Ascending aorta (tissue), 2 donors: ENCODE results near the gene EPB41. TPM values are rescaled to one million over a fixed set of nuclear protein-coding genes. Genes with fewer than 3 reads are reported as not detected.

Source experiments
- DNase-seq, 2 donors: peaks; one replicate each; pipeline ENCODE4 v3.0.0-alpha.2; 2019; ENCODE audit warnings: low spot score in 2 of 2
- H3K27ac ChIP-seq, 2 donors: fragments of 200-600 bp; sonication (generic); one replicate each; pipeline ENCODE4 v1.5.1; 2016 to 2017; ENCODE audit warnings: mild to moderate bottlenecking in 1 of 2
- H3K27me3 ChIP-seq: fragments of 200-600 bp; sonication (generic); one replicate; pipeline ENCODE4 v1.5.1; 2017
- H3K36me3 ChIP-seq, 2 donors: fragments of 200-600 bp; sonication (generic); one replicate each; pipeline ENCODE4 v1.5.1; 2016
- H3K4me1 ChIP-seq, 2 donors: fragments of 200-600 bp; sonication (generic); one replicate each; pipeline ENCODE4 v1.5.1; 2016 to 2017; ENCODE audit warnings: mild to moderate bottlenecking in 1 of 2
- H3K4me3 ChIP-seq, 2 donors: fragments of 200-600 bp; sonication (generic); one replicate each; pipeline ENCODE4 v1.5.1; 2016 to 2017; ENCODE audit warnings: mild to moderate bottlenecking in 1 of 2
- H3K9me3 ChIP-seq, 2 donors: fragments of 200-600 bp; sonication (generic); one replicate each; pipeline ENCODE4 v1.5.1; 2016
- CTCF ChIP-seq, 3 experiments: fragments of 200-600 bp in 2 of 3; fragments of 450-650 bp in 1 of 3; sonication (generic) in 2 of 3; IDR thresholded peaks; one replicate each; pipeline ENCODE4 v1.5.1; 2016 to 2019; ENCODE audit warnings: antibody characterized with exemption in 3 of 3, mild to moderate bottlenecking in 1 of 3, moderate library complexity in 1 of 3
- intact Hi-C: fragments of 100-400 bp; cut with DNase I; formaldehyde crosslinking; loops from one replicate; pipeline ENCODE4 v1.15.1; 2023
- total RNA-seq: library from RNA; depleted of rRNA; stranded (reverse); fragments of >200 nt; gene quantifications from one replicate; pipeline ENCODE4 v1.1.0, GENCODE V29; 2016

Gene EPB41
- total RNA-seq, 1 donor from 2014 or later = 47.6 TPM

- TF ChIP-seq CTCF (IDR thresholded peaks at IDR 0.05) = no peak
Observed at GRCh38 chr1:28888915-28889314, 25.5 kb upstream of the EPB41 start.

GRCh38 chr1:28889357-28889756, 25.0 kb upstream of the EPB41 start:
- TF ChIP-seq CTCF (IDR thresholded peaks at IDR 0.05) = no peak
- Histone ChIP-seq H3K4me3 (no peak overlapping the region), H3K4me1 (peaks cover 7 to 20% of the 10 kb centered on the region in 2 donors), H3K36me3 (no peaks in the 10 kb centered on the region), H3K9me3 (no peaks in the 10 kb centered on the region), H3K27me3 (no peaks in the 10 kb centered on the region), H3K27ac (no peak overlapping the region)
- DNase-seq = no peak
- intact Hi-C loops = loop anchor here (5.0 to 10.0 kb wide), 6 partner anchors 247 to 1897 kb away; partner anchors contain the start of genes SESN2, SRSF4, TAF12 and TRNP1

More at GRCh38 chr1:28888915-28889314, 25.5 kb upstream of the EPB41 start:
- Histone ChIP-seq H3K27ac (no peak overlapping the region), H3K4me1 (peaks cover 7 to 21% of the 10 kb centered on the region in 2 donors), H3K4me3 (no peak overlapping the region), H3K36me3 (no peaks in the 10 kb centered on the region), H3K27me3 (no peaks in the 10 kb centered on the region), H3K9me3 (no peaks in the 10 kb centered on the region)
- DNase-seq = no peak
- intact Hi-C loops = loop anchor here (5.0 to 10.0 kb wide), 6 partner anchors 247 to 1897 kb away; partner anchors contain the start of genes SESN2, SRSF4, TAF12 and TRNP1

- Histone ChIP-seq H3K4me1 (peaks cover 3 to 10% of the 10 kb centered on the region in 2 donors), H3K27me3 (no peaks in the 10 kb centered on the region), H3K36me3 (no peaks in the 10 kb centered on the region), H3K9me3 (no peaks in the 10 kb centered on the region), H3K27ac (no peak overlapping the region), H3K4me3 (no peak overlapping the region)
- TF ChIP-seq CTCF (IDR thresholded peaks at IDR 0.05) = no peak
- DNase-seq = no peak
- intact Hi-C loops = no loop called here
Observed at GRCh38 chr1:28890435-28890834, 23.9 kb upstream of the EPB41 start.

- no peaks in the 10 kb centered on the region for H3K36me3 ChIP-seq
Observed at GRCh38 chr1:28890836-28891235, 23.5 kb upstream of the EPB41 start.

GRCh38 chr1:28891256-28891655, 23.1 kb upstream of the EPB41 start:
- no peak overlapping the region for H3K27ac ChIP-seq
- intact Hi-C loops = no loop called here
- H3K27me3 ChIP-seq = no peaks in the 10 kb centered on the region
- no peak for DNase-seq
- no peak for TF ChIP-seq CTCF (IDR thresholded peaks at IDR 0.05)
- no peaks in the 10 kb centered on the region for H3K9me3 ChIP-seq
- H3K4me3 ChIP-seq = no peak overlapping the region
- H3K36me3 ChIP-seq = no peaks in the 10 kb centered on the region
- H3K4me1 ChIP-seq = peaks cover 3 to 6% of the 10 kb centered on the region in 2 donors

More at GRCh38 chr1:28890836-28891235, 23.5 kb upstream of the EPB41 start:
- H3K27me3 ChIP-seq = no peaks in the 10 kb centered on the region
- H3K9me3 ChIP-seq = no peaks in the 10 kb centered on the region
- no peak for DNase-seq
- no peak overlapping the region for H3K4me3 ChIP-seq
- H3K4me1 ChIP-seq = peaks cover 3 to 9% of the 10 kb centered on the region in 2 donors
- H3K27ac ChIP-seq = no peak overlapping the region
- intact Hi-C loops = no loop called here
- TF ChIP-seq CTCF (IDR thresholded peaks at IDR 0.05) = no peak
